Keratinocyte (primary cell): ENCODE measurements around the gene EMILIN3. TPM values are rescaled to one million over a fixed set of nuclear protein-coding genes. Genes with fewer than 3 reads are reported as not detected.

Experiments used
- DNase-seq: peaks from one replicate; pipeline ENCODE4 v3.0.0-alpha.2; 2011; ENCODE audit warnings: low read depth, missing footprints, low spot score
- FAIRE-seq: peaks from 2 replicates; lab custom pipeline; 2011; peaks lifted over from hg19 to GRCh38; lab: Jason Lieb, UNC
- H2AFZ ChIP-seq: 2 replicates; pipeline ENCODE4 v1.6.0; 2012; ENCODE audit warnings: low read length, control low read depth, inconsistent platforms; ENCODE audit not compliant: control insufficient read depth
- H3K27ac ChIP-seq: 2 replicates; pipeline ENCODE4 v1.5.1; 2011; ENCODE audit warnings: low read length; ENCODE audit not compliant: control insufficient read depth, insufficient read depth
- H3K27me3 ChIP-seq: 3 replicates; pipeline ENCODE4 v1.6.0; 2011; ENCODE audit warnings: low read length; ENCODE audit not compliant: control insufficient read depth, insufficient read depth; ENCODE audit errors: extremely low read depth
- H3K36me3 ChIP-seq, 2 experiments: 2 replicates in 1 of 2; 3 replicates in 1 of 2; pipeline ENCODE4 v1.5.1; 2011; ENCODE audit warnings: low read length in 2 of 2, mild to moderate bottlenecking in 1 of 2; ENCODE audit not compliant: control insufficient read depth in 2 of 2, insufficient read depth in 2 of 2; ENCODE audit errors: extremely low read depth in 1 of 2
- H3K4me1 ChIP-seq: 3 replicates; pipeline ENCODE4 v1.5.1; 2011; ENCODE audit warnings: low read length; ENCODE audit not compliant: control insufficient read depth, insufficient read depth; ENCODE audit errors: extremely low read depth
- H3K4me2 ChIP-seq: 3 replicates; pipeline ENCODE4 v1.6.0; 2011; ENCODE audit warnings: low read depth, low read length; ENCODE audit not compliant: control insufficient read depth, insufficient read depth; ENCODE audit errors: extremely low read depth
- H3K4me3 ChIP-seq, 3 experiments: fragments of 200-600 bp in 1 of 3; sonication (generic) in 1 of 3; 2 replicates in 2 of 3; 3 replicates in 1 of 3; pipeline ENCODE4 v1.5.1; 2011 to 2016; ENCODE audit warnings: low read length in 3 of 3, mild to moderate bottlenecking in 3 of 3, control low read depth in 2 of 3, inconsistent platforms in 1 of 3, low read depth in 1 of 3, mixed read lengths in 1 of 3, mixed run types in 1 of 3, moderate library complexity in 1 of 3; ENCODE audit not compliant: control insufficient read depth in 2 of 3, insufficient read depth in 2 of 3; ENCODE audit errors: extremely low read depth in 1 of 3
- H3K79me2 ChIP-seq: 2 replicates; pipeline ENCODE4 v1.6.0; 2012; ENCODE audit warnings: low read length; ENCODE audit not compliant: control insufficient read depth, insufficient read depth
- H3K9ac ChIP-seq: 3 replicates; pipeline ENCODE4 v1.6.0; 2011; ENCODE audit warnings: low read length; ENCODE audit not compliant: control insufficient read depth, insufficient read depth; ENCODE audit errors: extremely low read depth
- H3K9me1 ChIP-seq: 3 replicates; pipeline ENCODE4 v1.6.0; 2011; ENCODE audit warnings: low read length; ENCODE audit not compliant: control insufficient read depth, insufficient read depth; ENCODE audit errors: extremely low read depth
- H3K9me3 ChIP-seq: 2 replicates; pipeline ENCODE4 v1.5.1; 2012; ENCODE audit warnings: low read depth, low read length; ENCODE audit not compliant: control insufficient read depth
- H4K20me1 ChIP-seq: 3 replicates; pipeline ENCODE4 v1.6.0; 2011; ENCODE audit warnings: low read length; ENCODE audit not compliant: control insufficient read depth, insufficient read depth; ENCODE audit errors: extremely low read depth
- CTCF ChIP-seq, 3 experiments: IDR thresholded peaks in 1 of 3; conservative IDR thresholded peaks in 1 of 3; optimal IDR thresholded peaks in 1 of 3; 2 replicates in 2 of 3; 3 replicates in 1 of 3; pipeline versions ENCODE3 to v1.5.1; 2011; ENCODE audit warnings: low read length in 3 of 3, mild to moderate bottlenecking in 3 of 3, moderate library complexity in 2 of 3, control low read depth in 1 of 3, inconsistent platforms in 1 of 3; ENCODE audit not compliant: insufficient read depth in 2 of 3; ENCODE audit errors: extremely low read depth in 1 of 3
- EZH2 ChIP-seq: IDR thresholded peaks from one replicate; pipeline ENCODE4 v1.6.1; 2012; ENCODE audit warnings: inconsistent platforms, mild to moderate bottlenecking, low read length, moderate library complexity
- dilution Hi-C: fragments of 300-500 bp; cut with MboI; formaldehyde crosslinking; loops from one replicate; pipeline ENCODE4 v1.7.0; 2020; ENCODE audit warnings: low sequenced_read_pairs; ENCODE audit not compliant: extremely low pct_ligation_motif_present
- polyA plus RNA-seq, 5 experiments: library from polyadenylated mRNA; depleted of rRNA in 3 of 5; stranded (reverse) in 3 of 5; stranded (forward) in 1 of 5; unstranded in 1 of 5; fragments of >200 nt; gene quantifications; 1 replicate in 1 of 5; 2 replicates in 3 of 5; 3 replicates in 1 of 5; pipeline versions ENCODE4 v1.2.1 to v1.2.3, GENCODE V29; 2011 to 2012; ENCODE audit warnings: missing spikeins in 2 of 5, low read depth in 1 of 5, low replicate concordance in 1 of 5

The EMILIN3 gene
- polyA plus RNA-seq, 1 donor (not counting 4 experiments of a cell fraction or from before 2014, with no cell fraction given) = not detected

- Histone ChIP-seq H3K4me2 (no peak overlapping the region), H3K79me2 (no peaks in the 10 kb centered on the region), H3K9me1 (peaks cover 2% of the 10 kb centered on the region), H3K27ac (no peak overlapping the region), H3K4me1 (peaks cover 17% of the 10 kb centered on the region), H3K9ac (no peak overlapping the region), H2AFZ (no peak overlapping the region), H4K20me1 (no peaks in the 10 kb centered on the region), H3K9me3 (no peaks in the 10 kb centered on the region), H3K4me3 (no peak overlapping the region), H3K36me3 (no peaks in the 10 kb centered on the region), H3K27me3 (no peaks in the 10 kb centered on the region)
- dilution Hi-C loops = no loop called here
- TF ChIP-seq CTCF (optimal IDR thresholded peaks at IDR 0.05 in 1 of 3, IDR thresholded peaks at IDR 0.05 in 1 of 3, conservative IDR thresholded peaks at IDR 0.05 in 1 of 3; ENCODE audit: extremely low read depth in 1 of 3, insufficient read depth in 2 of 3, low read length in 3 of 3) (no peak), EZH2 (no peak)
- DNase-seq (no peak), FAIRE-seq (no peak)
Observed at GRCh38 chr20:41390889-41391288, 24.3 kb upstream of the EMILIN3 start.

GRCh38 chr20:41387444-41387851, 20.8 kb upstream of the EMILIN3 start:
- Histone ChIP-seq H3K4me2 (no peak overlapping the region), H3K4me3 (no peak overlapping the region), H3K27me3 (no peaks in the 10 kb centered on the region), H3K9ac (no peak overlapping the region), H4K20me1 (no peaks in the 10 kb centered on the region), H2AFZ (no peak overlapping the region), H3K36me3 (no peaks in the 10 kb centered on the region), H3K27ac (no peak overlapping the region), H3K79me2 (no peaks in the 10 kb centered on the region), H3K4me1 (peaks cover 9% of the 10 kb centered on the region), H3K9me3 (no peaks in the 10 kb centered on the region), H3K9me1 (peaks cover 2% of the 10 kb centered on the region)
- DNase-seq (no peak), FAIRE-seq (no peak)
- TF ChIP-seq CTCF (optimal IDR thresholded peaks at IDR 0.05 in 1 of 3, IDR thresholded peaks at IDR 0.05 in 1 of 3, conservative IDR thresholded peaks at IDR 0.05 in 1 of 3; ENCODE audit: extremely low read depth in 1 of 3, insufficient read depth in 2 of 3, low read length in 3 of 3) = no peak
- no peak for TF ChIP-seq EZH2
- dilution Hi-C loops = no loop called here
